ENCODE data around the gene TNIP1. TPM values are rescaled to one million over a fixed set of nuclear protein-coding genes. Genes with fewer than 3 reads are reported as not detected.

TNIP1 gene
- polyA plus RNA-seq, 1 of the 3 experiments (the other 2 are of a cell fraction): 46.2 TPM

DNA sequence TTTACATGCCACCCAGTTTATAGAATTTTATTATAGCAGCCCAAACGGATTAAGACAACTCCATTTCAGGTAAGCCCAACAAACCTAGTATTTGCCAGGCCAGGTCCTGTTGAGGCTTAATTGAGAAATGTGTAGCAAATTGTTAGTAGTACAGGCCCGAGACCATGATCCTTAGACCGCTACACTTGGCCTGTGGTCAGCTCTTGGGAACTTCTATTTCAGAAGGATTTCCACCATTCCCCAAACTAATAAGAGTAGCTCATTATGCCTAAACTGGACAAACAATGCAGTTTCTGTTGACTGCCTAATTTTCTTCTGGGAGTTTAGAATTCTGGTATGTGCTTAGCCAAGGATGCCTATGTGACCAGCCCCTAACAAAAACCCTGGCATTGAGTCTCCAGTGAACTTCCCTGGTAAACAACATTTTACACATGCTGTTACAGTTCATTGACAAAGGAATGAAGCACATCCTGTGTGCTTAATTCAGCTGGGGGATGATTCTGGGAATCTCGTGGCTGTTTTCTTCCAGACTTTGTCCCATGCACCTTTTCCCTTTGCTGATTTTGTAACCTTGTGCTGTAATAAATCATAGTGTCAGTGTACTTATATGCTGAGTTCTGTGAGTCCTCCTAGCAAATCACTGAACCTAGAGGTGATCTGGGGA lies 66.0 kb downstream of the TNIP1 start:
- Histone ChIP-seq H3K36me3 (replicated peaks in 1 of 2; ENCODE audit: control insufficient read depth in 1 of 2, insufficient read depth in 2 of 2, low read length in 1 of 2) (no peaks in the 10 kb centered on the region), H3K27me3 (ENCODE audit: insufficient read depth) (no peaks in the 10 kb centered on the region), H3K4me1 (ENCODE audit: control insufficient read depth in 1 of 2, insufficient read depth in 2 of 2, low read depth in 1 of 2, low read length in 1 of 2) (peaks cover 0 to under 1% of the 10 kb centered on the region in 2 experiments; a peak in 1 of 4 replicates), H3F3A (replicated peaks; ENCODE audit: insufficient read depth) (no peaks in the 10 kb centered on the region), H4K20me1 (ENCODE audit: insufficient read depth) (no peaks in the 10 kb centered on the region), H3K9me2 (no peaks in the 10 kb centered on the region), H3K27ac (ENCODE audit: low read depth in 2 of 2, low read length in 1 of 2) (no peak overlapping the region), H3K9me3 (no peaks in the 10 kb centered on the region), H3K4me2 (no peak overlapping the region), H3K4me3 (ENCODE audit: low read depth in 2 of 2, low read length in 1 of 2) (no peak overlapping the region), H2AFZ (ENCODE audit: low read depth) (no peak overlapping the region), H3K9ac (no peak overlapping the region), H3K79me2 (ENCODE audit: insufficient read depth) (no peaks in the 10 kb centered on the region)
- TF ChIP-seq, protein P1, sequence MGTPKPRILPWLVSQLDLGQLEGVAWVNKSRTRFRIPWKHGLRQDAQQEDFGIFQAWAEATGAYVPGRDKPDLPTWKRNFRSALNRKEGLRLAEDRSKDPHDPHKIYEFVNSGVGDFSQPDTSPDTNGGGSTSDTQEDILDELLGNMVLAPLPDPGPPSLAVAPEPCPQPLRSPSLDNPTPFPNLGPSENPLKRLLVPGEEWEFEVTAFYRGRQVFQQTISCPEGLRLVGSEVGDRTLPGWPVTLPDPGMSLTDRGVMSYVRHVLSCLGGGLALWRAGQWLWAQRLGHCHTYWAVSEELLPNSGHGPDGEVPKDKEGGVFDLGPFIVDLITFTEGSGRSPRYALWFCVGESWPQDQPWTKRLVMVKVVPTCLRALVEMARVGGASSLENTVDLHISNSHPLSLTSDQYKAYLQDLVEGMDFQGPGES (IDR thresholded peaks at IDR 0.05; ENCODE audit: low read depth, low read length): no peak
- TF ChIP-seq, protein P2, sequence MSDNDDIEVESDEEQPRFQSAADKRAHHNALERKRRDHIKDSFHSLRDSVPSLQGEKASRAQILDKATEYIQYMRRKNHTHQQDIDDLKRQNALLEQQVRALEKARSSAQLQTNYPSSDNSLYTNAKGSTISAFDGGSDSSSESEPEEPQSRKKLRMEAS (IDR thresholded peaks at IDR 0.05; ENCODE audit: low read depth): no peak
- TF ChIP-seq NRF1 (IDR thresholded peaks at IDR 0.05; ENCODE audit: low read depth, low read length): no peak
- no peak for TF ChIP-seq MXI1 (IDR thresholded peaks at IDR 0.05; ENCODE audit: low read depth, low read length)
- no peak for TF ChIP-seq EP300 (IDR thresholded peaks at IDR 0.05; ENCODE audit: borderline replicate concordance in 1 of 2, low read depth in 1 of 2, low read length in 1 of 2)
- TF ChIP-seq TCF12 (IDR thresholded peaks at IDR 0.05): no peak
- TF ChIP-seq, protein P3, sequence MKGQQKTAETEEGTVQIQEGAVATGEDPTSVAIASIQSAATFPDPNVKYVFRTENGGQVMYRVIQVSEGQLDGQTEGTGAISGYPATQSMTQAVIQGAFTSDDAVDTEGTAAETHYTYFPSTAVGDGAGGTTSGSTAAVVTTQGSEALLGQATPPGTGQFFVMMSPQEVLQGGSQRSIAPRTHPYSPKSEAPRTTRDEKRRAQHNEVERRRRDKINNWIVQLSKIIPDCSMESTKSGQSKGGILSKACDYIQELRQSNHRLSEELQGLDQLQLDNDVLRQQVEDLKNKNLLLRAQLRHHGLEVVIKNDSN (IDR thresholded peaks at IDR 0.05; ENCODE audit: borderline replicate concordance, low read depth): no peak
- POLR2A ChIA-PET: no interaction called here
- 63% methylated on average over 4 of the region's 4 CpGs for WGBS (ENCODE audit: low lambda C conversion rate)
- CTCF ChIA-PET: interaction anchor here (1.4 to 2.5 kb wide), 3 partner anchors 34 to 101 kb away, joined by 3 to 10 read pairs (median 5); no protein-coding TSS in a partner anchor
- DNase-seq: no peak

DNA sequence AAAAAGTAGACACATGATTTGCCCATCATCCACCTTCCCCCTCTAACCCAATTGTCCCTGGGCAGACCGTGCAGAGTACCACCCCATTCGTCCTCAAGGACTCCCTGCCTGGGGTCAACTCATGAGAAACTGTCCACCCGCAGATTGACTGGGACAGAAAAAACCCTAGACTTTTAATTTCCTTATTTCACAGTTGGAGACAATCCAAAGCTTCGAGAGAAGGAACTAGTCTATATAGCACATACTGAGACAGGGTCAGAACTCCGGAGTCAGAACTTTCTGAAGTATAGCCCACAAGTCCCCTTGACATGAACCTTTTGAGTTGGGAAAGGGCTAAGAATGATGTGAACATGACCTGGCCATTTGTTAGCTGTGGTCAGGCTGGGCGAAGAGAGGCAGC lies 68.0 kb downstream of the TNIP1 start:
- H3F3A ChIP-seq (replicated peaks; ENCODE audit: insufficient read depth): no peaks in the 10 kb centered on the region
- 50% methylated on average over 6 of the region's 6 CpGs for WGBS (ENCODE audit: low lambda C conversion rate)
- H3K4me1 ChIP-seq (ENCODE audit: control insufficient read depth in 1 of 2, insufficient read depth in 2 of 2, low read depth in 1 of 2, low read length in 1 of 2): no peaks in the 10 kb centered on the region
- no peaks in the 10 kb centered on the region for H3K9me2 ChIP-seq
- no peak overlapping the region for H3K4me3 ChIP-seq (ENCODE audit: low read depth in 2 of 2, low read length in 1 of 2)
- H3K9ac ChIP-seq: no peak overlapping the region
- no peaks in the 10 kb centered on the region for H3K79me2 ChIP-seq (ENCODE audit: insufficient read depth)
- H3K27me3 ChIP-seq (ENCODE audit: insufficient read depth): no peaks in the 10 kb centered on the region
- no peaks in the 10 kb centered on the region for H4K20me1 ChIP-seq (ENCODE audit: insufficient read depth)
- no peak overlapping the region for H3K4me2 ChIP-seq
- DNase-seq: no peak
- ChIA-PET POLR2A (no interaction called here), CTCF (interaction anchor here (1.0 to 1.6 kb wide), 3 partner anchors 35 to 113 kb away, joined by 3 to 5 read pairs (median 5); no protein-coding TSS in a partner anchor)
- H3K9me3 ChIP-seq: no peaks in the 10 kb centered on the region
- H3K27ac ChIP-seq (ENCODE audit: low read depth in 2 of 2, low read length in 1 of 2): no peak overlapping the region
- H3K36me3 ChIP-seq (replicated peaks in 1 of 2; ENCODE audit: control insufficient read depth in 1 of 2, insufficient read depth in 2 of 2, low read length in 1 of 2): no peaks in the 10 kb centered on the region
- H2AFZ ChIP-seq (ENCODE audit: low read depth): no peak overlapping the region
- TF ChIP-seq TAF1 (IDR thresholded peaks at IDR 0.05; ENCODE audit: borderline replicate concordance, low read depth, low read length): no peak
- TF ChIP-seq FOXM1 (IDR thresholded peaks at IDR 0.05; ENCODE audit: low read depth): no peak
- TF ChIP-seq JUND (IDR thresholded peaks at IDR 0.05): no peak
- TF ChIP-seq MXI1 (IDR thresholded peaks at IDR 0.05; ENCODE audit: low read depth, low read length): no peak
- TF ChIP-seq NFIC (IDR thresholded peaks at IDR 0.05; ENCODE audit: borderline replicate concordance): no peak
- TF ChIP-seq SIN3A (IDR thresholded peaks at IDR 0.05; ENCODE audit: borderline replicate concordance, low read depth, low read length): no peak
- no peak for TF ChIP-seq EZH2phosphoT487 (IDR thresholded peaks at IDR 0.05; ENCODE audit: borderline replicate concordance, low read depth)
- TF ChIP-seq TCF12 (IDR thresholded peaks at IDR 0.05): no peak
- TF ChIP-seq ELF1 (IDR thresholded peaks at IDR 0.05): no peak

Measured in SK-N-SH (cell line).